OCI-LY7 (cell line): ENCODE measurements around the gene SLC6A4. TPM values are rescaled to one million over a fixed set of nuclear protein-coding genes. Genes with fewer than 3 reads are reported as not detected.

Source experiments
- Bru-seq: library from RNA; stranded (reverse); fragments of 400-500 nt; gene quantifications from one replicate; lab custom pipeline; 2021; lab: Mats Ljungman, UMichigan
- BruChase-seq, 2 experiments: library from RNA; stranded (reverse); fragments of 400-500 nt; gene quantifications; one replicate each; lab custom pipeline; 2021; lab: Mats Ljungman, UMichigan
- BruUV-seq: library from RNA; stranded (reverse); fragments of 400-500 nt; replicated peaks from 2 replicates; lab custom pipeline; 2021; lab: Mats Ljungman, UMichigan
- CTCF ChIA-PET: fragments of 300-600 bp; sonication (Branson Sonifier 250); formaldehyde crosslinking; loops from one replicate; lab custom pipeline; 2022; ENCODE audit warnings: antibody characterized with exemption; ENCODE audit not compliant: unreplicated experiment; lab: Charles Lee
- POLR2A ChIA-PET: fragments of 300-600 bp; sonication (Branson Sonifier 250); formaldehyde crosslinking; loops from one replicate; lab custom pipeline; 2022; ENCODE audit warnings: antibody characterized with exemption; lab: Charles Lee
- DNase-seq: peaks from one replicate; pipeline ENCODE4 v3.0.0-alpha.2; 2015; ENCODE audit warnings: low spot score
- H2AFZ ChIP-seq: fragments of 200-600 bp; sonication (generic), shearing (Covaris generic); 2 replicates; pipeline ENCODE4 v1.6.1; 2014; ENCODE audit warnings: mild to moderate bottlenecking, antibody characterized with exemption, low read length, moderate library complexity
- H3K27ac ChIP-seq: fragments of 200-600 bp; sonication (generic); 2 replicates; pipeline ENCODE4 v1.5.1; 2014; ENCODE audit warnings: mixed run types, low read depth, mild to moderate bottlenecking, moderate library complexity, low read length, inconsistent platforms; ENCODE audit not compliant: poor library complexity, severe bottlenecking
- H3K36me3 ChIP-seq: fragments of 200-600 bp; sonication (generic); 2 replicates; pipeline ENCODE4 v1.6.1; 2014; ENCODE audit warnings: mild to moderate bottlenecking, antibody characterized with exemption, low read length, moderate library complexity, mixed read lengths; ENCODE audit not compliant: insufficient read depth
- H3K4me1 ChIP-seq: fragments of 200-600 bp; sonication (generic); 2 replicates; pipeline ENCODE4 v1.5.1; 2014; ENCODE audit warnings: mild to moderate bottlenecking, low read length; ENCODE audit not compliant: insufficient read depth, poor library complexity, severe bottlenecking
- H3K4me2 ChIP-seq: fragments of 200-600 bp; sonication (generic); 2 replicates; pipeline ENCODE4 v1.6.1; 2014; ENCODE audit warnings: mild to moderate bottlenecking, low read length
- H3K4me3 ChIP-seq: fragments of 200-600 bp; sonication (generic); 2 replicates; pipeline ENCODE4 v1.5.1; 2014; ENCODE audit warnings: mild to moderate bottlenecking, low read depth, low read length; ENCODE audit not compliant: poor library complexity, severe bottlenecking
- H3K79me2 ChIP-seq: fragments of 200-600 bp; sonication (generic); 2 replicates; pipeline ENCODE4 v1.6.1; 2016; ENCODE audit warnings: low read depth, mild to moderate bottlenecking, low read length, moderate library complexity, mixed read lengths; ENCODE audit not compliant: insufficient read depth
- H3K9me2 ChIP-seq: fragments of 200-600 bp; sonication (generic); 2 replicates; pipeline ENCODE4 v1.6.1; 2016; ENCODE audit warnings: mild to moderate bottlenecking, low read length, mixed read lengths; ENCODE audit not compliant: insufficient read depth
- H3K9me3 ChIP-seq: fragments of 200-600 bp; sonication (generic); 2 replicates; pipeline ENCODE4 v1.6.1; 2014; ENCODE audit warnings: mild to moderate bottlenecking, mixed run types, low read length, mixed read lengths
- H4K20me1 ChIP-seq: fragments of 200-600 bp; sonication (generic); 2 replicates; pipeline ENCODE4 v1.6.1; 2014; ENCODE audit warnings: mild to moderate bottlenecking, antibody characterized with exemption, low read length, moderate library complexity, mixed read lengths; ENCODE audit not compliant: insufficient read depth
- CTCF ChIP-seq: fragments of 200-600 bp; sonication (generic); conservative IDR thresholded peaks from 2 replicates; pipeline ENCODE4 v1.5.1; 2014; ENCODE audit warnings: mild to moderate bottlenecking, antibody characterized with exemption, low read length, moderate library complexity, mixed read lengths
- EZH2phosphoT487 ChIP-seq: fragments of 200-600 bp; sonication (generic); IDR thresholded peaks from 2 replicates; pipeline ENCODE4 v1.6.1; 2018; ENCODE audit warnings: low read depth, borderline replicate concordance, mild to moderate bottlenecking, mixed run types, antibody characterized with exemption, low read length, moderate library complexity, mixed read lengths
- intact Hi-C: fragments of 100-400 bp; cut with micrococcal nuclease; formaldehyde crosslinking; loops from one replicate; pipeline ENCODE4 v1.10.0; 2022; ENCODE audit not compliant: unreplicated experiment
- long read RNA-seq: library from polyadenylated mRNA; stranded (forward); transcript quantifications from one replicate; pipeline ENCODE4 v2.0.0, GENCODE V29; 2022
- total RNA-seq, 2 experiments: library from RNA; depleted of rRNA in 1 of 2; stranded (reverse); fragments of >200 nt in 1 of 2; shearing (Covaris generic) in 1 of 2; gene quantifications; 2 replicates each; pipeline ENCODE4 v1.2.3, GENCODE V29; 2014 to 2022

The SLC6A4 gene
- total RNA-seq (2014; rRNA removed; shearing (Covaris generic)) (0.09 and 0.10 TPM in 2 replicates), total RNA-seq (2022) (not detected in 2 replicates), Bru-seq, nascent RNA (percentile 9 among the genes with signal in this experiment), BruChase-seq, experiment 1, labeled RNA remaining after a 6-hour chase (percentile 7 among the genes with signal in this experiment), BruChase-seq, experiment 2, labeled RNA remaining after a 2-hour chase (percentile 8 among the genes with signal in this experiment)
- long read RNA-seq, result 0 reads

- Histone ChIP-seq H2AFZ (no peak within 1 kb of the TSS), H3K9me3 (no peaks in the 10 kb centered on the region), H3K9me2 (no peaks in the 10 kb centered on the region), H3K27ac (no peak within 1 kb of the TSS), H3K4me2 (no peak within 1 kb of the TSS), H3K36me3 (no peaks in the 10 kb centered on the region), H3K79me2 (no peaks in the 10 kb centered on the region), H3K4me3 (no peak within 1 kb of the TSS), H3K4me1 (no peaks in the 10 kb centered on the region), H4K20me1 (no peaks in the 10 kb centered on the region)
- BruUV-seq, result no TSS peak
- no peak for DNase-seq
- intact Hi-C loops, result loop anchor here (10.0 kb wide), 1 partner anchor 131 kb away; no protein-coding TSS in a partner anchor
- ChIA-PET CTCF (interaction anchor here (0.6 kb wide), 1 partner anchor 604 kb away, joined by 4 read pairs; no protein-coding TSS in a partner anchor), POLR2A (interaction anchor here (1.2 kb wide), 1 partner anchor 11 kb away, joined by 3 read pairs; no protein-coding TSS in a partner anchor)
- TF ChIP-seq EZH2phosphoT487 (no peak), CTCF (no peak)
Observed at GRCh38 chr17:30235386-30236296, at the start of gene SLC6A4. TSS of gene SLC6A4 (minus strand) at chr17:30235697. CDS start at chr17:30221958, 13,739 bp downstream.

GRCh38 chr17:30279156-30279555, 43.7 kb upstream of the SLC6A4 start:
- no peaks in the 10 kb centered on the region for H3K9me3 ChIP-seq
- BruUV-seq, result no TSS peak
- H3K4me1 ChIP-seq, result no peaks in the 10 kb centered on the region
- ChIA-PET POLR2A (interaction anchor here (0.9 kb wide), 1 partner anchor 54 kb away, joined by 3 read pairs; the partner anchor contains the start of gene TMIGD1), CTCF (no interaction called here)
- H3K9me2 ChIP-seq, result no peaks in the 10 kb centered on the region
- H3K79me2 ChIP-seq, result no peaks in the 10 kb centered on the region
- H2AFZ ChIP-seq, result no peak overlapping the region
- intact Hi-C loops, result loop anchor here (5.0 kb wide), 2 partner anchors 152 to 177 kb away; no protein-coding TSS in a partner anchor
- TF ChIP-seq EZH2phosphoT487 (no peak), CTCF (no peak)
- DNase-seq, result no peak
- no peak overlapping the region for H3K4me3 ChIP-seq
- no peak overlapping the region for H3K4me2 ChIP-seq
- peaks cover 90% of the 10 kb centered on the region for H3K36me3 ChIP-seq
- no peak overlapping the region for H3K27ac ChIP-seq
- no peaks in the 10 kb centered on the region for H4K20me1 ChIP-seq
